GM12878 (cell line): ENCODE data around the gene ZCCHC24. TPM values are rescaled to one million over a fixed set of nuclear protein-coding genes. Genes with fewer than 3 reads are reported as not detected.

ENCODE experiments used
- CBFB ChIP-seq: IDR thresholded peaks from 2 replicates; pipeline ENCODE4 v1.6.1; 2016; ENCODE audit warnings: antibody characterized with exemption, low read depth
- MTA2 ChIP-seq: fragments of 450-650 bp; IDR thresholded peaks from 2 replicates; pipeline ENCODE4 v1.6.1; 2016; ENCODE audit warnings: low read depth, mild to moderate bottlenecking, moderate library complexity
- PML ChIP-seq: IDR thresholded peaks from 2 replicates; pipeline ENCODE4 v1.6.1; 2012; ENCODE audit warnings: low read length, inconsistent platforms
- SMARCA5 ChIP-seq: fragments of 450-650 bp; IDR thresholded peaks from 2 replicates; pipeline ENCODE4 v1.6.1; 2017; ENCODE audit warnings: mild to moderate bottlenecking
- TAF1 ChIP-seq: IDR thresholded peaks from 2 replicates; pipeline ENCODE4 v1.6.1; 2011; ENCODE audit warnings: mild to moderate bottlenecking, low read depth, low read length, borderline replicate concordance
- polyA plus RNA-seq, 11 experiments: library from polyadenylated mRNA; depleted of rRNA in 4 of 11; unstranded in 6 of 11; stranded (reverse) in 5 of 11; fragments of >200 nt; fragmentation: Nextera tagmentation in 4 of 11; fragmentation: Illumina TruSeq in 1 of 11; extraction: Ambion mirVana in 4 of 11; extraction: Trizol in 1 of 11; gene quantifications; 1 replicate in 1 of 11; 2 replicates in 10 of 11; pipeline versions ENCODE4 v1.2.1 to v1.2.3, GENCODE V29; 2011 to 2016; ENCODE audit warnings: inconsistent platforms in 2 of 11, missing spikeins in 2 of 11, low read depth in 1 of 11
- total RNA-seq, 4 experiments: library from RNA; depleted of rRNA in 3 of 4; stranded (reverse); fragments of >200 nt in 3 of 4; fragmentation: Illumina TruSeq in 1 of 4; extraction: Trizol in 1 of 4; gene quantifications; 2 replicates each; pipeline versions ENCODE4 v1.2.1 to v1.2.3, GENCODE V29; 2013 to 2021
- TF ChIP-seq, protein P1 (sequence below): fragments of 150-350 bp; IDR thresholded peaks from 2 replicates; pipeline ENCODE4 v1.6.1; 2016; ENCODE audit warnings: low read depth, low read length
- TF ChIP-seq, protein P2 (sequence below): fragments of 450-650 bp; formaldehyde crosslinking; IDR thresholded peaks from 2 replicates; pipeline ENCODE4 v1.5.0; 2022; ENCODE audit warnings: mild to moderate bottlenecking, missing genetic modification characterization

Gene ZCCHC24
- total and polyA plus RNA-seq, 10 of the 15 experiments (the other 5 are each of a cell fraction or from before 2014, with no cell fraction given), result 0.02 to 0.62 (median 0.04) TPM; not detected in 4

- TF ChIP-seq, protein P1, sequence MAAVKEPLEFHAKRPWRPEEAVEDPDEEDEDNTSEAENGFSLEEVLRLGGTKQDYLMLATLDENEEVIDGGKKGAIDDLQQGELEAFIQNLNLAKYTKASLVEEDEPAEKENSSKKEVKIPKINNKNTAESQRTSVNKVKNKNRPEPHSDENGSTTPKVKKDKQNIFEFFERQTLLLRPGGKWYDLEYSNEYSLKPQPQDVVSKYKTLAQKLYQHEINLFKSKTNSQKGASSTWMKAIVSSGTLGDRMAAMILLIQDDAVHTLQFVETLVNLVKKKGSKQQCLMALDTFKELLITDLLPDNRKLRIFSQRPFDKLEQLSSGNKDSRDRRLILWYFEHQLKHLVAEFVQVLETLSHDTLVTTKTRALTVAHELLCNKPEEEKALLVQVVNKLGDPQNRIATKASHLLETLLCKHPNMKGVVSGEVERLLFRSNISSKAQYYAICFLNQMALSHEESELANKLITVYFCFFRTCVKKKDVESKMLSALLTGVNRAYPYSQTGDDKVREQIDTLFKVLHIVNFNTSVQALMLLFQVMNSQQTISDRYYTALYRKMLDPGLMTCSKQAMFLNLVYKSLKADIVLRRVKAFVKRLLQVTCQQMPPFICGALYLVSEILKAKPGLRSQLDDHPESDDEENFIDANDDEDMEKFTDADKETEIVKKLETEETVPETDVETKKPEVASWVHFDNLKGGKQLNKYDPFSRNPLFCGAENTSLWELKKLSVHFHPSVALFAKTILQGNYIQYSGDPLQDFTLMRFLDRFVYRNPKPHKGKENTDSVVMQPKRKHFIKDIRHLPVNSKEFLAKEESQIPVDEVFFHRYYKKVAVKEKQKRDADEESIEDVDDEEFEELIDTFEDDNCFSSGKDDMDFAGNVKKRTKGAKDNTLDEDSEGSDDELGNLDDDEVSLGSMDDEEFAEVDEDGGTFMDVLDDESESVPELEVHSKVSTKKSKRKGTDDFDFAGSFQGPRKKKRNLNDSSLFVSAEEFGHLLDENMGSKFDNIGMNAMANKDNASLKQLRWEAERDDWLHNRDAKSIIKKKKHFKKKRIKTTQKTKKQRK, result no peak
- TF ChIP-seq CBFB (no peak), MTA2 (no peak), TAF1 (no peak), PML (no peak), SMARCA5 (no peak)
- TF ChIP-seq, protein P2, sequence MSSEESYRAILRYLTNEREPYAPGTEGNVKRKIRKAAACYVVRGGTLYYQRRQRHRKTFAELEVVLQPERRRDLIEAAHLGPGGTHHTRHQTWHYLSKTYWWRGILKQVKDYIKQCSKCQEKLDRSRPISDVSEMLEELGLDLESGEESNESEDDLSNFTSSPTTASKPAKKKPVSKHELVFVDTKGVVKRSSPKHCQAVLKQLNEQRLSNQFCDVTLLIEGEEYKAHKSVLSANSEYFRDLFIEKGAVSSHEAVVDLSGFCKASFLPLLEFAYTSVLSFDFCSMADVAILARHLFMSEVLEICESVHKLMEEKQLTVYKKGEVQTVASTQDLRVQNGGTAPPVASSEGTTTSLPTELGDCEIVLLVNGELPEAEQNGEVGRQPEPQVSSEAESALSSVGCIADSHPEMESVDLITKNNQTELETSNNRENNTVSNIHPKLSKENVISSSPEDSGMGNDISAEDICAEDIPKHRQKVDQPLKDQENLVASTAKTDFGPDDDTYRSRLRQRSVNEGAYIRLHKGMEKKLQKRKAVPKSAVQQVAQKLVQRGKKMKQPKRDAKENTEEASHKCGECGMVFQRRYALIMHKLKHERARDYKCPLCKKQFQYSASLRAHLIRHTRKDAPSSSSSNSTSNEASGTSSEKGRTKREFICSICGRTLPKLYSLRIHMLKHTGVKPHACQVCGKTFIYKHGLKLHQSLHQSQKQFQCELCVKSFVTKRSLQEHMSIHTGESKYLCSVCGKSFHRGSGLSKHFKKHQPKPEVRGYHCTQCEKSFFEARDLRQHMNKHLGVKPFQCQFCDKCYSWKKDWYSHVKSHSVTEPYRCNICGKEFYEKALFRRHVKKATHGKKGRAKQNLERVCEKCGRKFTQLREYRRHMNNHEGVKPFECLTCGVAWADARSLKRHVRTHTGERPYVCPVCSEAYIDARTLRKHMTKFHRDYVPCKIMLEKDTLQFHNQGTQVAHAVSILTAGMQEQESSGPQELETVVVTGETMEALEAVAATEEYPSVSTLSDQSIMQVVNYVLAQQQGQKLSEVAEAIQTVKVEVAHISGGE (CRISPR knock-in tag), result no peak
These were observed 44.2 kb downstream of the ZCCHC24 start (continued) for GRCh38 chr10:79401015-79401921.
